GM21360 (cell line): ENCODE data around the gene MAP1B.

ENCODE experiments used
- ATAC-seq: cut with Tn5 transposase; IDR thresholded peaks from one replicate; pipeline ENCODE4 v1.9.1; 2021; ENCODE audit warnings: mild to moderate bottlenecking, moderate library complexity; ENCODE audit not compliant: unreplicated experiment

Gene MAP1B

DNA sequence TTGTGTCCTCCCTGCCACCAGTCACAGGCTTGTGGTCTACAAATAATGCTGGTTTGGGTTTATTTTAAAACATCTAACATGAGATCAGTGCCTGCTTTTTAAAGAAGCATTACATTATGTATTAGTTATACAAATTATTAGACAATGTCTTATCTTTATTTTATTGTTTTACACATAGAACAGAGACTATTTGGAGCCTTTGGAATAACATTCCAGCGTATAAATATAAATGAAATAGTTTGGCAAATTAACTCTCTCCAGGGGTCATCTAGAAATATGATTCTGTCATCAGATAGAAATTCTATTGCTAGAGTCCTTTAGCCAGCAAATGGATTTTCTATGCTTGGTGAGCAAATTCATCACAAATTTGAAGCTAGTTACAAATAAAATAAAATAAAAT is 22.4 kb downstream of the MAP1B start:
- no peak for ATAC-seq

GRCh38 chr5:72130351-72130761 is 23.1 kb downstream of the MAP1B start:
- ATAC-seq: no peak

- no peak for ATAC-seq
Observed at GRCh38 chr5:72133212-72133990, 26.1 kb downstream of the MAP1B start.

DNA sequence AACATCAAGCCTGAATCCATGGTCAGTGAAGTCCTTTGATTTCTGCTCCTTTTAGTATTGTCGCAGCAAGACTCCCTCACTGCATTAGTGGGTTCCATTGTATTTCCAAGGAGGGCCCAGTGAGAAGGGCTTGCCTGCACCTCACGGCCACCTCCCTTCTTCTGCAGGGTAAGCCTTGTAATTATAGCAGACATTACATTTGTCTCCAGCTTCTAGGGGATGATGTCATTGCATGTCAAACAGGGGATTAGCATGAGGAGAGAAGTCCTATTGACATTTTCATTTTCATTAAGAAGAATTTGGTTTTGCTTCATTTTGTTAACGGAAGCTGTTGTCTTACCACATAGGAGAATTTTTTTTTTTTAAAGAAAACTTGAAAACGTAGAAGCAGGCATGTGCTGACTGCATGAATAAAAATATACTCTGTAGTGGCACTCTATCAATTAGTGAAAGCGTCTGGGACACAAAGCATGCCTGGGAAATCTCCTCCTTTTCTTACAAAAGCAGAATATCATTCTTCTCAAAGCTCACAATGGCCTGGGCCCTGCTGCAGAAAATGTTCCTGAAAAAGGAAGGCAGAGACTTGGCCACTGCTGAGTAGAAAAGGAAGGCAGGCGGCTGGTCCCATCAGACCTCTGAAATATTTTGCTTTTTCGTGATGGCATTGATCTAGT is 27.1 kb downstream of the MAP1B start:
- ATAC-seq: no peak

DNA sequence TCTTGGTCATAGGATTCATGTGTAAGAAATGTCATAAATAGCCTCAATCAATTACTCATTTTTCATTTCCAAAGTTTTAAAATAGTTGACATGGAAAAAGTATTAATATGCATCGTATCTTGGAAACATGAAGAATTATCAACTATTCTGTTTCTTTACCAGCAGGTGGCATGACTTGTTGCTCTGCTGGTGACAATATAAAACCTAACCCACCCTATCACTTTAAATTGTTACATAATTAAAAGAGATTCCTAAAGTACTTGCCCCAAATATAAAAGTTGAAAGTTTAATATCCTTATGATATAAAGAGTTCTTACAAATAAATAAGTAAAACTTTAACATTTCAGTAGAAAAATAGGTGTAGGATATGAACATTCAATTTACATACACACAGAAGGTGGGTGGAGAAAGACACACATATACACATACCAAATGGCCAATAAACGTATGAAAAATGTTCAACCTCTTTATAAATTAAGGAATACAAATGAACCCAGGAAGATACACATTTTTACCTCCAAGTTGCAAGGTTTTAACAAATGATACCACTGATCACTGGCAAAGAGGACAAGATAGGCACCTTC is 30.6 kb downstream of the MAP1B start:
- no peak for ATAC-seq

GRCh38 chr5:72138943-72139521 is 31.8 kb downstream of the MAP1B start:
- ATAC-seq: no peak

- ATAC-seq: no peak
Observed at GRCh38 chr5:72140711-72141110, 33.4 kb downstream of the MAP1B start.

DNA sequence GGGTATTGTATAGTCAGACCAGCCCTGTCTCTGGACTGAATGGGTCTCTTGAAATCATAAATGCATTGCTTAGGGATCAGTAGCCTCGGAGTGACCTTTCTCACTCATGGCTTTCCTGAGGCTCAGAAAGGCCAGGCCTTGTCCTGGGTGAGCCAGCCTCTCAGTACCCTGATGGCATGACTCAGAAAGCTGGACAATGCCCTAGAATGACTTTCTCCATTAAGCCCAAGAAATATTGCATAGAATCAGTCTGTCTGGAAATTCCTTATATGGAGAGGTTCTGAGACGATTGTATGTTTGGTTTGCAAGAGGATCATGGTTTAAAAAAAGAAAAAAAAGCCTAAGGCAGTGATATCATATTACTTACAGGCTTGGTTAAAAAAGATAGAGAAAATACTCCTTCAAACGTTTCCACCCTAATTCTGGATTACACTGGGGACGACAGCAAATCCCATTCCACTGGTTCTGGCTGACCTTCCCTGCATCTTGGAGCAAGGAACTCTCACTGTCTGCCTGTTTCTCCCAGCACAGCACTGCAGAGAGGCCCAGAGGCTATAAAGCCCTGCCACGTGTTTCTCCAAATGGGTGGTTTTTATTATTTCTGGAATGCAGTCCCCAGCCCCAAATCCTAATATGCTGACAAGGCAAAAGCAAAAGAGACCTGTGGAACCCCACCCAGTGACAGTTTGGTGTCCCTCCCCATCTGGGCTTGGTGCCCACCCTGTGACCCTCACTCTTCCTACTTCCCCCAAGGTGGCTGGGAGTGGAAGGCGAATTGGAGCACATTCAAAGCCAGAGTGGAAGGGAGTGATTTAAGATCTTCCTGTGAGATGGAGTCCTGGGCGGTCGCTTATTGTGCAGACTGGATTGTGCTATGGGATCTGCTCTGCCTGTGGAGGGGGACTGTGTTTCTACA is 34.4 kb downstream of the MAP1B start:
- ATAC-seq: no peak

GRCh38 chr5:72144762-72145161 is 37.5 kb downstream of the MAP1B start:
- no peak for ATAC-seq

DNA sequence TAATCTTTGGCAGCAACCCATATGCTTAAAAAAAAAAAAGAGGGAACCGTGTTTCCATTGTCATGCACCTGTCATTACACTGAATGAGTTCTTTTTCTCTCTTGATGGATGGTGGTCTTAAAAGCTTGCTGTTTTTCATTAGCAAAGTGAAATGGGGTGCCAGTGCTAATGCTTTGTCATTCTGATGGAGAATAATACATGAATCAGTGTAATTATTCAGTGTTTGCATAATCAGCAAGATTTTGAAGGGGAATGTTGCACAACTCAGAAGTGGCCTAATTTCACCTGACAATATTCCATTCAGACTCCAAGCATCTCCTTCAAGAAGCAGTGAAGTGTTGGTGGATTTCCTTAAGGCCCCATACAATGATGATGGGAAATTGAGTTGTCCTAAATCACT is 38.1 kb downstream of the MAP1B start:
- no peak for ATAC-seq

- no peak for ATAC-seq
Observed at GRCh38 chr5:72146056-72146455, 38.8 kb downstream of the MAP1B start.

DNA sequence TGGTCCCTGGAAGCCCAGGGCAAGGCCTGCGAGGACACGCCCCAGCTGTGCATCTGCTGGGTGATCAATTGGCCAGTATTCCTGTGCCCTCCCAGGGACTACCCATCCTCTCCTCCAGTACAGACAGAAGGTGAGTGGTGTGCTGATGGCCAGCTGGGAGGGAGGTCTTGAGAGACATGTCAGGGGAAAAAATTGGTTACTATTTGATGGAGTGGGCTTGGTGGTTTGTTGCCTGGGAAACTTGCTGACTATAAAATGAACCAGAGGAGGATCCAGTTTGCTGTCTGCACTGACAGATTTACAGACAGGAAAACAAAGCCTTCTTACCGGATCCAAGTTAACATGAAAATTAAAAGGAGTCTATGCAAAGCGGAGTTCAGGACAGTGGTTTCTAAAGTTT is 40.3 kb downstream of the MAP1B start:
- ATAC-seq: no peak

- no peak for ATAC-seq
Observed at GRCh38 chr5:72149742-72150141, 42.5 kb downstream of the MAP1B start.

DNA sequence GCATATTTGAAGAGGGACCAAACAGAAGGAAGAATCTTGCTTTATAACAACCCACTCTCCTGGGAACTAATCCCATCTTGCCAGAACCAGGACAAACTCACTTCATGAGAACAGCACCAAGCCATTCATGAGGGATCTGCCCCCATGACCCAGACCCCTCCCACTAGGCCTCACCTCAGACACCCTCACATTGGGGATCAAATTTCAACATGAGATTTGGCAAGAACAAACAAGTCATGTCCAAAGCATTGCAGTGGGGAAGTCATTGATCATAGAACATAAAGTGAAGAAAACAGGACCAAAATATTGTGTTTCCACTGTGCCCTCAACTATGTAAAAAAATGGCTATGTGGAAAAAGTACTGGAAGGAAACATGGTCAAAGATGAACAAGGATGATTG is 43.9 kb downstream of the MAP1B start:
- no peak for ATAC-seq

DNA sequence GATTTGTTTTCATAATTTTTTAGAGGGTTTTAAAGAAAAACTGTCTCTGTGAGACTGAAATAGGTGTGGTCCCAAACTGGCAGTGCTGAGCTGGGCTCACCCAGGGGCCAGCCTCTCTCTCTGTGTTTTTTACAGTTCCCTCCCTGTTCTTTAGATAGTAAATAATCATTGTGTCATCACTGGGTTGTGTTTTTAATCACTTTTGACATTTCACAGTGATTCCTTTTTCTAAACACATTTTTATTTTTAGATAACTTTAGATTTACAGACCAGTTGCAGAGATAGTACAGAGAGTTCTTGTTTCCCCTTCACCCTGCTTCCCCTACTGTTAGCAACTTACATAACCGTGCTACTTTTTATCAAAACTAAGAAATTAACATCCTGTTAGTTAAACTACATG is 44.4 kb downstream of the MAP1B start:
- ATAC-seq: no peak

- no peak for ATAC-seq
Observed at GRCh38 chr5:72152545-72152944, 45.3 kb downstream of the MAP1B start.

DNA sequence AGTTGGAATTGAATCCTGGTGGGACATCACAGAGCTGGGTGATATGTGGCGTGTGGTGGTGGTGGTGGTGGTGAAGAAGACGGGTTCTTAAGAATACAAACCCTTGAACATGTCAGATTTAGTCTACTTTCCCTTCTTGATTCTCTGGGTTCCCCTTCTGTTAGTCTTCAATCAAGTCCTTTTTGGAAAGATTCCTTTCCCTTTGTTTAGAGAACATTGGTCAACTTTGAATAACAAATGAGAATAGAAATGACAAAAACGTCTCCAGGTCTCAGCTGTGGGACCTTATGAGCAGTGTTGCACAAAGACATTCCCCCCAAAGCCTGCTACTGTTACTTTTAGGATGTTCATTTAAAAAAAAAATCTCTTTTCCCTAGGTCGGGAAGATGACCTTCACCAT is 46.3 kb downstream of the MAP1B start:
- ATAC-seq: no peak

DNA sequence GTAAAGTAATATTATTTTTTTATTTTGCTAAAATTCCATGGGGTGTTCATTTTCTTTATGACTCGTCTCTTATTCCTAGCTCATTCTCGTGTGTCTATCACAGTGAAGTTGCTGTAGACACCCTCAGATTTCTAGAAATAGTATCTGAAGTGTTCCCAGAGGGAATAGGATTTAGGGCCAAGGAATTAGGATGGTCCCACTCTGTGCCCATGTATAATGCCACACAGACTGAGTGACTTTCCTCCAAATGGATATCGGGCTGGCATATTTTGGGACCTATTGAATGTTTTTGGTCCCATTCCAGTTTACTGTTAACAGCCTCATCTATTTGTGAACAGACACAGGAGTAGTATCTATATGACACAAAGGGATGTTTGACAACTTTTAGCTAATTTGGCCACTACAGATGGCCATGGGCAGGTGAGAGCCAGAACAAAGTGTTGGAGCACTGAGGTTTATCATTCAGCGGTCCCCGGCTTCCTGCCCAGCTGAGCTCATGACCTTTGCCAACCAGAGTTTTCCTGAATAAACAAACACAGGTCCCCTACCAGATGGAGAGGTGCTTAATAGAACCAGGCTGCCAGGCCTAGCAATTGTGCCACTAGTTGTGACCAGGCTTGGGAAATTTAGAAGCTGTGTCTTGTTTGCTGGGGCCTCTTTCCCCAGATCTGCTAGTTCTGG is 46.9 kb downstream of the MAP1B start:
- no peak for ATAC-seq

- ATAC-seq: no peak
Observed at GRCh38 chr5:72156946-72157624, 49.8 kb downstream of the MAP1B start.

- ATAC-seq: no peak
Observed at GRCh38 chr5:72157625-72157962, 50.3 kb downstream of the MAP1B start.
